Measurements from ENCODE around the gene RPS27A. TPM values are rescaled to one million over a fixed set of nuclear protein-coding genes. Genes with fewer than 3 reads are reported as not detected.
"Not testable (repeated sequence)": the region's sequence is repeated elsewhere in the genome, so short reads cannot be mapped to it uniquely, and the experiment has no call there.

The RPS27A gene
- total RNA-seq, 4 donors from 2014 or later = 888 to 1,822 (median 1,618) TPM

DNA sequence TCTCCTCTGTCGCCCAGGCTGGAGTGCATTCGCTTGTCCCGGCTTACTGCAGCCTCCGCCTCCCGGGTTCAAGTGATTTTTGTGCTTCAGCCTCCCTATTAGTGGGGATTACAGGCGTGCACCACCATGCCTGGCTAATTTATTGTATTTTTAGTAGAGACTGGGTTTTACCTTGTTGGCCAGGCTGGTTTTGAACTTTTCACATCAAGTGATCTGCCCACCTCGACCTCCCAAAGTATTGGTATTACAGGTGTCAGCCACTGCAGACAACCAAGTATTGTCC lies 1.1 kb downstream of the RPS27A start:
- peaks cover 40% of the 10 kb centered on the region for H3K36me3 ChIP-seq
- 75% methylated on average over 7 of the region's 7 CpGs for WGBS

DNA sequence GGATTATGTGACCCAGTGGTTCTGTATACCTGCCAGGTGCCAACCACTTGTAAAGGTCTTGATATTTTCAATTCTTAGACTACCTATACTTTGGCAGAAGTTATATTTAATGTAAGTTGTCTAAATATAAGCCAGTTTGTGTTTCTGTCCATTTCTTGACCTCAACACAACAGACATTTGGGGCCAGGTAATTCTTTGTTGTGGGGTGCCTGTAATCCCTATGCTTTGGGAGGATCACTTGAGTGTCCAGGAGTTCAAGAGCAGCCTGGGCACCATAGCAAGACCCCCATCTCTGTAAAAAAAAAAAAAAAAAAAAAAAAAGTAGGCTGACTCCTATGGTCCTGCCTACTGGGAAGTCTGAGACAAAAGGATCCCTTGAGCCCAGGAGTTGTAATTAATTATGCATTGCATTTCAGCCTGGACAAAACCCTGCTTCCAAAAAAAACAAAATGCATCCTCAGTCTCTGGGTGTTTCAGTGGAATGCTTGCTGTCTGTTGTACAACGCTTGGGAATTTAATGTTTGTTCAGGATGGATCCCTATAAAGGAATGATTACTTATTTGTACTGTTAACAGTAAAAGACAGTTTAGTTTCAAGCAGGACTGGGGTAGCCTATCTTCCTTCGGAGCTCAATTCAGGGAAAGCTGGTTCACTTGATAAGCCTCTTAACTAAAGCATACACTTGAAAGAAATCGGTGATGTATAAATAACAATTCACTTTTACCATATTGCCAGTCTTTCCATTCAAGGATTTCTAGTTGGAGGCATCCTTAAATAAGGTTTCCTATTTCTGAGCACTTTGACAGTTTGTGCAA lies 3.4 kb downstream of the RPS27A start:
- 80% methylated on average over 3 of the region's 3 CpGs for WGBS
- TF ChIP-seq EP300 (IDR thresholded peaks at IDR 0.05) (no peak), POLR2A (IDR thresholded peaks at IDR 0.05) (no peak), POLR2AphosphoS5 (IDR thresholded peaks at IDR 0.05) (no peak)
- TF ChIP-seq, protein P1, sequence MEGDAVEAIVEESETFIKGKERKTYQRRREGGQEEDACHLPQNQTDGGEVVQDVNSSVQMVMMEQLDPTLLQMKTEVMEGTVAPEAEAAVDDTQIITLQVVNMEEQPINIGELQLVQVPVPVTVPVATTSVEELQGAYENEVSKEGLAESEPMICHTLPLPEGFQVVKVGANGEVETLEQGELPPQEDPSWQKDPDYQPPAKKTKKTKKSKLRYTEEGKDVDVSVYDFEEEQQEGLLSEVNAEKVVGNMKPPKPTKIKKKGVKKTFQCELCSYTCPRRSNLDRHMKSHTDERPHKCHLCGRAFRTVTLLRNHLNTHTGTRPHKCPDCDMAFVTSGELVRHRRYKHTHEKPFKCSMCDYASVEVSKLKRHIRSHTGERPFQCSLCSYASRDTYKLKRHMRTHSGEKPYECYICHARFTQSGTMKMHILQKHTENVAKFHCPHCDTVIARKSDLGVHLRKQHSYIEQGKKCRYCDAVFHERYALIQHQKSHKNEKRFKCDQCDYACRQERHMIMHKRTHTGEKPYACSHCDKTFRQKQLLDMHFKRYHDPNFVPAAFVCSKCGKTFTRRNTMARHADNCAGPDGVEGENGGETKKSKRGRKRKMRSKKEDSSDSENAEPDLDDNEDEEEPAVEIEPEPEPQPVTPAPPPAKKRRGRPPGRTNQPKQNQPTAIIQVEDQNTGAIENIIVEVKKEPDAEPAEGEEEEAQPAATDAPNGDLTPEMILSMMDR (IDR thresholded peaks at IDR 0.05) = no peak
- H3K36me3 ChIP-seq = peaks cover 57% of the 10 kb centered on the region

More for the DNA sequence above, 1.1 kb downstream of the RPS27A start:
- Histone ChIP-seq H3K9me3 (no peaks in the 10 kb centered on the region), H3K27me3 (no peaks in the 10 kb centered on the region), H3K4me3 (peak overlapping the region; percentile 77), H3K4me1 (peaks cover 31% of the 10 kb centered on the region), H3K27ac (peak overlapping the region; percentile 96)
- TF ChIP-seq POLR2A (IDR thresholded peaks at IDR 0.05) (no peak), POLR2AphosphoS5 (IDR thresholded peaks at IDR 0.05) (no peak)
- DNase-seq (ENCODE audit: low spot score in 2 of 2) = no peak

DNA sequence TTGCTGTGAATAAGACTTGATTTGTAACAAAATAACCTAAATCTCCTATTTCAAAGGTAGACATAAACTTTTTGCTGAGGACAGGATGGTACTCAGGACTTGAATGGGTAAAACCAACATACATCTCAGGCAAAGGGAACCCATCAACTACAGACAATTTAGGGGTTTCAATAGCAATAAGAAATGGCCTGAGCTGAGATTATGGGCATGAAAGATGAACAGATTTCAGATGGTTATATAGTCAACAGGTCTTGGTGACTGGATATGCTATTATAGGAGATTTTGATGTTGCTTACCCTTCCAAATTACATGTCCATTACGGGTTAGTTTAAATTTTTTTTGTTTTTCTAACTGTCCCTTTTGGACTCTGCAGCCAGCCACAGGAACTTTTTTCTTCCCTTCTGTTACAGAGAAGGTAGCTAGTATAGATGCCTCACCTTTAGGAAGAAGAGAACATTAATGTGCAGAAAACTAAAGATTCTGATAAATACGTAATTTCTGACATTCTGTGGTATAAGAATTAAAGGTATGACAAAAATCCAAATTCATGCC lies 4.6 kb downstream of the RPS27A start:
- Histone ChIP-seq H3K4me3 (no peak overlapping the region), H3K27me3 (no peaks in the 10 kb centered on the region), H3K27ac (no peak overlapping the region), H3K9me3 (no peaks in the 10 kb centered on the region), H3K4me1 (peaks cover 23% of the 10 kb centered on the region), H3K36me3 (peaks cover 68% of the 10 kb centered on the region)
- WGBS = 91% methylated on average over 2 of the region's 2 CpGs
- TF ChIP-seq, protein P1 (IDR thresholded peaks at IDR 0.05) = no peak
- TF ChIP-seq POLR2A (IDR thresholded peaks at IDR 0.05) (no peak), POLR2AphosphoS5 (IDR thresholded peaks at IDR 0.05) (no peak), EP300 (IDR thresholded peaks at IDR 0.05) (no peak)
- DNase-seq (ENCODE audit: low spot score in 2 of 2) = no peak

More for the DNA sequence above, 3.4 kb downstream of the RPS27A start:
- H3K27ac ChIP-seq = no peak overlapping the region
- H3K9me3 ChIP-seq = no peaks in the 10 kb centered on the region
- no peak overlapping the region for H3K4me3 ChIP-seq
- peaks cover 29% of the 10 kb centered on the region for H3K4me1 ChIP-seq
- DNase-seq (ENCODE audit: low spot score in 2 of 2) = no peak
- no peaks in the 10 kb centered on the region for H3K27me3 ChIP-seq

DNA sequence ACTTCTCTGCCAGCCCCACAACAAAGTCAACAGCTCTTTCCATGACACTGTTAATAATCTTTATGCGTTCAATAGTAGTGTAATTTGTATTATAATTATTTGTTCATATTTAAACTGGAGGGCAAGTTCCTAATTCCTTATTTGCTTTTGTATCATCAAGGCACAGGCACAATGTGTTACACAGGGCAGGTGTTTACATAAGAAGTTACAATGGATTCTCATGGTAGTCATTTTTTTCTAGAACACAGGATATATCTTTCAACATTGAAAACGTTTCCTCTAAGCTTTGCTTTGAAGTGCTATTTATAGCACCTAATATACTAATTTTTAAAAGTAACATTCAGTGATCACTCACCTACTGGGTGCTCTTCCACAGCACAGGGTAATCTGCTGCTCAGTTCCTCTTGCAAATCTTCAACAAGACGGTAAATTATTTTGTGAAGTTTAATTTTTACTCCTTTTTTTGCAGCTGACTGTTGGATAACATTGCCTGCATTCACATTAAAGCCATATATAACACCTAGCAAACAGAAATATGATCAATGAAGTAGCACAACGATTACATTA lies 7.3 kb downstream of the RPS27A start:
- Histone ChIP-seq H3K9me3 (no peaks in the 10 kb centered on the region), H3K36me3 (peaks cover 75% of the 10 kb centered on the region), H3K4me3 (no peak overlapping the region), H3K27me3 (no peaks in the 10 kb centered on the region), H3K4me1 (peaks cover 6% of the 10 kb centered on the region), H3K27ac (no peak overlapping the region)
- 71% methylated on average over 4 of the region's 4 CpGs for WGBS
- no peak for DNase-seq (ENCODE audit: low spot score in 2 of 2)
- TF ChIP-seq POLR2A (IDR thresholded peaks at IDR 0.05) (no peak), EP300 (IDR thresholded peaks at IDR 0.05) (no peak), POLR2AphosphoS5 (IDR thresholded peaks at IDR 0.05) (no peak)
- TF ChIP-seq, protein P1 (IDR thresholded peaks at IDR 0.05) = no peak

DNA sequence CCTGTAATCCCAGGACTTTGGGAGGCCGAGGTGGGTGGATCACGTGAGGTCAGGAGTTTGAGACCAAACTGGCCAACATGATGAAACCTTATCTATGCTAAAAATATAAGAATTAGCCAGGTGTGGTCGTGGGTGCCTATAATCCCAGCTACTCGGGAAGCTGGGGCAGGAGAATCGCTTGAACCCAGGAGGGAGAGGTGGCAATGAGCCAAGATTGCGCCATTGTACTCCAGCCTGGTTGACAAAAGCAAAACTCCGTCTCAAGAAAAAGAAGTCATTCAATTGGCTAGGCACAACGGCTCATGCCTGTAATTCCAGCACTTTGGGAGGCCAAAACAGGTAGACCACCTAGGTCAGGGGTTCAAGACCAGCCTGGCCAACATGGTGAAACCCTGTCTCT lies 9.1 kb downstream of the RPS27A start:
- DNase-seq (ENCODE audit: low spot score in 2 of 2); H3K4me1 ChIP-seq; H3K27ac ChIP-seq; H3K27me3 ChIP-seq; H3K4me3 ChIP-seq; H3K9me3 ChIP-seq: not testable (repeated sequence)
- 87% methylated on average over 8 of the region's 8 CpGs for WGBS
- H3K36me3 ChIP-seq = peaks cover 72% of the 10 kb centered on the region

DNA sequence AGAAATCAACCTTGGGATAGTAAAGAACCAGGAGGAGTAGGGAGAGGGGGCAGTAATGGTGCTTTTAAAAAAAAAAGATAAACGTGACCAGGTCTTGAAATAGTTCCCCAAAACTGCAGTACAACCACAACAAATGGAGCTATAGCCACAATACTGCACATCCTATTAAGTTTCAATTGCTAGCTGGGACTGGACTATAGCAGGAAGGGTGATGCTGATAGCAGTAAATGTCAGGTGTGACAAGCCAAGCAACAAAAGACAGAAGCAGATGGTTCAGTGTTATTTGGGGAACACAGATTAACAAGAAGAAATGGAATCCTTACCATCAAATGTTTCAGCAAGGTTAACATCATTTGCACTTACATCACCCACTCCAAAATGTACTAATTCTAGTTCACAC lies 10.1 kb downstream of the RPS27A start:
- no peak for DNase-seq (ENCODE audit: low spot score in 2 of 2)
- Histone ChIP-seq H3K27ac (no peak overlapping the region), H3K36me3 (peaks cover 77% of the 10 kb centered on the region), H3K9me3 (no peaks in the 10 kb centered on the region), H3K4me1 (no peaks in the 10 kb centered on the region), H3K27me3 (no peaks in the 10 kb centered on the region), H3K4me3 (no peak overlapping the region)
- TF ChIP-seq POLR2AphosphoS5 (IDR thresholded peaks at IDR 0.05) (no peak), EP300 (IDR thresholded peaks at IDR 0.05) (no peak), POLR2A (IDR thresholded peaks at IDR 0.05) (no peak)
- TF ChIP-seq, protein P1 (IDR thresholded peaks at IDR 0.05) = no peak
- 61% methylated on average over 1 of the region's 1 CpG for WGBS
